Fibroblast of skin of scalp (primary cell): Measurements from ENCODE around the gene SLC6A1.

Experiments
- DNase-seq: peaks from one replicate; pipeline ENCODE4 v3.0.0-alpha.2; 2013

The SLC6A1 gene

GRCh38 chr3:10972072-10972782, 20.3 kb upstream of the SLC6A1 start:
- DNase-seq: no peak

- no peak for DNase-seq
Observed at GRCh38 chr3:10973046-10973595, 19.4 kb upstream of the SLC6A1 start.

- no peak for DNase-seq
Observed at GRCh38 chr3:10974131-10974530, 18.4 kb upstream of the SLC6A1 start.

- DNase-seq: no peak
Observed at GRCh38 chr3:10974746-10975375, 17.7 kb upstream of the SLC6A1 start.

GRCh38 chr3:10975695-10976234, 16.8 kb upstream of the SLC6A1 start:
- no peak for DNase-seq

- DNase-seq: no peak
Observed at GRCh38 chr3:10976770-10977169, 15.8 kb upstream of the SLC6A1 start.

GRCh38 chr3:10977892-10978510, 14.5 kb upstream of the SLC6A1 start:
- DNase-seq: peak; percentile 93

GRCh38 chr3:10978956-10979355, 13.6 kb upstream of the SLC6A1 start:
- no peak for DNase-seq

GRCh38 chr3:10980312-10980711, 12.2 kb upstream of the SLC6A1 start:
- DNase-seq: no peak

GRCh38 chr3:10981031-10981430, 11.5 kb upstream of the SLC6A1 start:
- DNase-seq: no peak

GRCh38 chr3:10981961-10982360, 10.6 kb upstream of the SLC6A1 start:
- DNase-seq: peak; percentile 87

- DNase-seq: no peak
Observed at GRCh38 chr3:10982782-10983181, 9.8 kb upstream of the SLC6A1 start.

- DNase-seq: peak; percentile 30
Observed at GRCh38 chr3:10983219-10983916, 9.2 kb upstream of the SLC6A1 start.

- no peak for DNase-seq
Observed at GRCh38 chr3:10984371-10984896, 8.1 kb upstream of the SLC6A1 start.

- no peak for DNase-seq
Observed at GRCh38 chr3:10985181-10985580, 7.4 kb upstream of the SLC6A1 start.

GRCh38 chr3:10986592-10986991, 6.0 kb upstream of the SLC6A1 start:
- DNase-seq: no peak

GRCh38 chr3:10988001-10988665, 4.4 kb upstream of the SLC6A1 start:
- DNase-seq: no peak

- DNase-seq: no peak
Observed at GRCh38 chr3:10988991-10989484, 3.5 kb upstream of the SLC6A1 start.

GRCh38 chr3:10992943-10993728, 588 bp downstream of the SLC6A1 start:
- DNase-seq: no peak

GRCh38 chr3:10993729-10994065, 1.1 kb downstream of the SLC6A1 start:
- no peak for DNase-seq

GRCh38 chr3:10994306-10994705, 1.8 kb downstream of the SLC6A1 start:
- DNase-seq: no peak
